Right lobe of liver (tissue), 4 donors: Measurements from ENCODE around the gene PDE10A.
"Not testable (repeated sequence)": the region's sequence is repeated elsewhere in the genome, so short reads cannot be mapped to it uniquely, and the experiment has no call there.

Experiments
- CTCF ChIP-seq, 4 donors: fragments of 200-600 bp in 3 of 4; fragments of 450-650 bp in 1 of 4; IDR thresholded peaks; one replicate each; pipeline versions ENCODE4 v1.5.1 to v1.8.0; 2016 to 2022; ENCODE audit warnings: antibody characterized with exemption in 4 of 4, mild to moderate bottlenecking in 2 of 4
- POLR2A ChIP-seq: fragments of 450-650 bp; IDR thresholded peaks from one replicate; pipeline ENCODE4 v1.6.1; 2017; ENCODE audit warnings: antibody characterized with exemption, mild to moderate bottlenecking
- donor health status: DM: no; HTN: no; CAD: no.
- donor health status: DM: no; HTN: no; CAD: no.
- donor health status: DM: no; HTN: yes; CAD: no.

- TF ChIP-seq CTCF (IDR thresholded peaks at IDR 0.05); POLR2A: not testable (repeated sequence)
Observed at GRCh38 chr6:165554644-165555043, 108.4 kb downstream of the PDE10A start.
